IMR-90 (cell line): ENCODE results near the gene MFSD6.

ENCODE experiments used
- BHLHE40 ChIP-seq: fragments of 150-350 bp; IDR thresholded peaks from 2 replicates; pipeline ENCODE4 v1.6.1; 2016; ENCODE audit warnings: mild to moderate bottlenecking, low read depth, low read length
- CHD1 ChIP-seq: IDR thresholded peaks from 2 replicates; pipeline ENCODE4 v1.6.1; 2012; ENCODE audit warnings: low read depth, low read length, improper control_type of control experiment
- CTCF ChIP-seq: conservative IDR thresholded peaks from 2 replicates; pipeline ENCODE4 v1.5.1; 2012; ENCODE audit warnings: mild to moderate bottlenecking, low read depth, low read length, improper control_type of control experiment
- ELK1 ChIP-seq: fragments of 150-350 bp; IDR thresholded peaks from 2 replicates; pipeline ENCODE4 v1.6.1; 2016; ENCODE audit warnings: low read depth, mild to moderate bottlenecking, low read length, moderate library complexity, borderline replicate concordance
- FOS ChIP-seq: fragments of 150-350 bp; IDR thresholded peaks from 2 replicates; pipeline ENCODE4 v1.6.1; 2016; ENCODE audit warnings: low read depth, low read length
- MXI1 ChIP-seq: IDR thresholded peaks from 2 replicates; pipeline ENCODE4 v1.6.1; 2012; ENCODE audit warnings: low read depth, mild to moderate bottlenecking, low read length, moderate library complexity, borderline replicate concordance
- NFE2L2 ChIP-seq: fragments of 150-350 bp; IDR thresholded peaks from 2 replicates; pipeline ENCODE4 v1.6.1; 2016; ENCODE audit warnings: low read depth, mild to moderate bottlenecking, low read length
- POLR2A ChIP-seq: IDR thresholded peaks from 2 replicates; pipeline ENCODE4 v1.6.1; 2012; ENCODE audit warnings: mild to moderate bottlenecking, low read depth, low read length
- RAD21 ChIP-seq: IDR thresholded peaks from 2 replicates; pipeline ENCODE4 v1.6.1; 2012; ENCODE audit warnings: low read length, improper control_type of control experiment
- RCOR1 ChIP-seq: IDR thresholded peaks from 2 replicates; pipeline ENCODE4 v1.6.1; 2012; ENCODE audit warnings: mild to moderate bottlenecking, low read length, improper control_type of control experiment; ENCODE audit not compliant: insufficient replicate concordance
- SMC3 ChIP-seq: fragments of 150-350 bp; IDR thresholded peaks from 2 replicates; pipeline ENCODE4 v1.6.1; 2016; ENCODE audit warnings: low read depth, mild to moderate bottlenecking, antibody characterized with exemption, low read length, moderate library complexity
- USF2 ChIP-seq: fragments of 150-350 bp; IDR thresholded peaks from 2 replicates; pipeline ENCODE4 v1.6.1; 2017; ENCODE audit warnings: mild to moderate bottlenecking, antibody characterized with exemption, low read length, low read depth

GRCh38 chr2:190379249-190379964, 28.7 kb upstream of the MFSD6 start:
- TF ChIP-seq RCOR1 (no peak), SMC3 (no peak), CTCF (no peak), RAD21 (no peak), USF2 (no peak), POLR2A (no peak), MXI1 (no peak), CHD1 (no peak), BHLHE40 (no peak), FOS (no peak), ELK1 (no peak), NFE2L2 (no peak)
